ENCODE measurements around the gene HNRNPDL. TPM values are rescaled to one million over a fixed set of nuclear protein-coding genes. Genes with fewer than 3 reads are reported as not detected.

Gene HNRNPDL
- polyA plus RNA-seq, result 335 and 337 TPM in 2 replicates

GRCh38 chr4:82430193-82430963 lies at the start of gene HNRNPDL, which contains the start of gene ENOPH1:
TSS of gene HNRNPDL (minus strand) at chr4:82430462. CDS start at chr4:82429690, 772 bp downstream.
TSS of gene ENOPH1 (plus strand) at chr4:82430590. CDS start at chr4:82430830, 240 bp downstream.

GRCh38 chr4:82373816-82374625 lies 56.2 kb downstream of the HNRNPDL start, which contains the start of gene HNRNPD:
TSS of gene HNRNPD (minus strand) at chr4:82373991. CDS start at chr4:82373678, 313 bp downstream.

Other genes starting within 250 kb of the HNRNPDL start
- 77.4 and 109 TPM in 2 replicates for gene HNRNPD, start 56.5 kb downstream of the HNRNPDL start, polyA plus RNA-seq
- 148 and 167 TPM in 2 replicates for gene ENOPH1, start 128 bp upstream of the HNRNPDL start, polyA plus RNA-seq
- gene TMEM150C, start 131.5 kb upstream of the HNRNPDL start, polyA plus RNA-seq, result 0.78 and 7.0 TPM in 2 replicates